Esophagus muscularis mucosa (tissue), 4 donors: ENCODE data around the gene RAD51B.

ENCODE experiments used
- CTCF ChIP-seq, 3 experiments: fragments of 200-600 bp in 2 of 3; fragments of 450-650 bp in 1 of 3; sonication (generic) in 2 of 3; IDR thresholded peaks; one replicate each; pipeline ENCODE4 v1.5.1; 2017 to 2019; ENCODE audit warnings: antibody characterized with exemption in 3 of 3, mild to moderate bottlenecking in 2 of 3, moderate library complexity in 1 of 3
- EP300 ChIP-seq: sonication (generic); formaldehyde crosslinking; IDR thresholded peaks from one replicate; pipeline ENCODE4 v1.6.1; 2017; ENCODE audit warnings: antibody characterized with exemption
- POLR2AphosphoS5 ChIP-seq, 2 donors: sonication (generic); formaldehyde crosslinking; IDR thresholded peaks; one replicate each; pipeline ENCODE4 v1.6.1; 2017; ENCODE audit warnings: antibody characterized with exemption in 2 of 2

- TF ChIP-seq EP300 (no peak), POLR2AphosphoS5 (IDR thresholded peaks at IDR 0.05) (no peak), CTCF (IDR thresholded peaks at IDR 0.05) (no peak)
Observed at GRCh38 chr14:67984274-67984673, 164.7 kb downstream of the RAD51B start.
